Breast epithelium (tissue), 4 donors: ENCODE data around the gene NLRP6. TPM values are rescaled to one million over a fixed set of nuclear protein-coding genes. Genes with fewer than 3 reads are reported as not detected.

Source experiments
- DNase-seq, 2 donors: peaks; one replicate each; pipeline ENCODE4 v3.0.0-alpha.2; 2019; ENCODE audit warnings: low spot score in 2 of 2
- H3K27ac ChIP-seq, 2 donors: fragments of 200-600 bp; sonication (generic) in 1 of 2; one replicate each; pipeline ENCODE4 v1.5.1; 2016 to 2019; ENCODE audit warnings: mild to moderate bottlenecking in 1 of 2
- H3K27me3 ChIP-seq, 2 donors: fragments of 200-600 bp; sonication (generic) in 1 of 2; one replicate each; pipeline versions ENCODE4 v1.5.1 to v1.6.0; 2017 to 2019; ENCODE audit warnings: control low read depth in 1 of 2, mild to moderate bottlenecking in 1 of 2
- H3K36me3 ChIP-seq: fragments of 200-600 bp; one replicate; pipeline ENCODE4 v1.5.1; 2019
- H3K4me1 ChIP-seq, 2 donors: fragments of 200-600 bp; sonication (generic); one replicate each; pipeline ENCODE4 v1.5.1; 2016 to 2019; ENCODE audit warnings: control low read depth in 1 of 2
- H3K4me3 ChIP-seq, 3 donors: fragments of 200-600 bp; sonication (generic); 1 replicate in 2 of 3; 2 replicates in 1 of 3; pipeline ENCODE4 v1.5.1; 2016 to 2019; ENCODE audit warnings: mild to moderate bottlenecking in 3 of 3, moderate library complexity in 2 of 3
- H3K9me3 ChIP-seq, 2 donors: fragments of 200-600 bp; sonication (generic) in 1 of 2; one replicate each; pipeline ENCODE4 v1.5.1; 2016 to 2019; ENCODE audit warnings: control low read depth in 1 of 2
- POLR2A ChIP-seq: fragments of 450-650 bp; IDR thresholded peaks from one replicate; pipeline ENCODE4 v1.6.1; 2016; ENCODE audit warnings: antibody characterized with exemption, mild to moderate bottlenecking, moderate library complexity
- POLR2AphosphoS5 ChIP-seq, 3 donors: sonication (generic); formaldehyde crosslinking; IDR thresholded peaks; one replicate each; pipeline ENCODE4 v1.6.1; 2017; ENCODE audit warnings: antibody characterized with exemption in 3 of 3
- intact Hi-C: fragments of 100-400 bp; cut with DNase I; formaldehyde crosslinking; loops from one replicate; pipeline ENCODE4 v1.15.1; 2023; ENCODE audit warnings: low total_unique reads
- total RNA-seq, 3 donors: library from RNA; depleted of rRNA; stranded (reverse); fragments of >200 nt; gene quantifications; one replicate each; pipeline ENCODE4 v1.1.0, GENCODE V29; 2016
- TF ChIP-seq, protein P1 (sequence below), 3 donors: fragments of 450-650 bp; IDR thresholded peaks; one replicate each; pipeline ENCODE4 v1.5.1; 2016 to 2017; ENCODE audit warnings: antibody characterized with exemption in 3 of 3, mild to moderate bottlenecking in 3 of 3, moderate library complexity in 3 of 3

The NLRP6 gene
- total RNA-seq, 3 donors from 2014 or later, result 0.59 to 3.7 (median 2.0) TPM

- intact Hi-C loops, result no loop called here
- Histone ChIP-seq H3K27me3 (peaks cover 24 to 64% of the 10 kb centered on the region in 2 donors), H3K27ac (no peak overlapping the region), H3K36me3 (no peaks in the 10 kb centered on the region), H3K9me3 (peaks cover 0 to 4% of the 10 kb centered on the region in 2 donors), H3K4me1 (no peaks in the 10 kb centered on the region), H3K4me3 (peak overlapping the region; percentile 32 to 59 (median 33))
- TF ChIP-seq, protein P1, sequence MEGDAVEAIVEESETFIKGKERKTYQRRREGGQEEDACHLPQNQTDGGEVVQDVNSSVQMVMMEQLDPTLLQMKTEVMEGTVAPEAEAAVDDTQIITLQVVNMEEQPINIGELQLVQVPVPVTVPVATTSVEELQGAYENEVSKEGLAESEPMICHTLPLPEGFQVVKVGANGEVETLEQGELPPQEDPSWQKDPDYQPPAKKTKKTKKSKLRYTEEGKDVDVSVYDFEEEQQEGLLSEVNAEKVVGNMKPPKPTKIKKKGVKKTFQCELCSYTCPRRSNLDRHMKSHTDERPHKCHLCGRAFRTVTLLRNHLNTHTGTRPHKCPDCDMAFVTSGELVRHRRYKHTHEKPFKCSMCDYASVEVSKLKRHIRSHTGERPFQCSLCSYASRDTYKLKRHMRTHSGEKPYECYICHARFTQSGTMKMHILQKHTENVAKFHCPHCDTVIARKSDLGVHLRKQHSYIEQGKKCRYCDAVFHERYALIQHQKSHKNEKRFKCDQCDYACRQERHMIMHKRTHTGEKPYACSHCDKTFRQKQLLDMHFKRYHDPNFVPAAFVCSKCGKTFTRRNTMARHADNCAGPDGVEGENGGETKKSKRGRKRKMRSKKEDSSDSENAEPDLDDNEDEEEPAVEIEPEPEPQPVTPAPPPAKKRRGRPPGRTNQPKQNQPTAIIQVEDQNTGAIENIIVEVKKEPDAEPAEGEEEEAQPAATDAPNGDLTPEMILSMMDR (IDR thresholded peaks at IDR 0.05), result no peak
- TF ChIP-seq POLR2AphosphoS5 (IDR thresholded peaks at IDR 0.05) (no peak), POLR2A (no peak)
- DNase-seq, result peak in 1 of 2 donors; percentile 52
Measured at GRCh38 chr11:279966-280705, 1.9 kb downstream of the NLRP6 start.

GRCh38 chr11:280706-281485 lies 2.7 kb downstream of the NLRP6 start:
- intact Hi-C loops, result no loop called here

GRCh38 chr11:281486-282161 lies 3.4 kb downstream of the NLRP6 start:
- Histone ChIP-seq H3K27ac (no peak overlapping the region), H3K36me3 (no peaks in the 10 kb centered on the region), H3K4me1 (no peaks in the 10 kb centered on the region), H3K9me3 (no peaks in the 10 kb centered on the region), H3K27me3 (peaks cover 24 to 66% of the 10 kb centered on the region in 2 donors), H3K4me3 (peak overlapping the region in 2 of 3 donors; percentile 33 to 59)
- TF ChIP-seq, protein P1 (IDR thresholded peaks at IDR 0.05), result no peak
- TF ChIP-seq POLR2AphosphoS5 (IDR thresholded peaks at IDR 0.05), result no peak
- no peak for TF ChIP-seq POLR2A
- DNase-seq, result peak in 1 of 2 donors; percentile 28
- intact Hi-C loops, result loop anchor here (2.0 kb wide), 1 partner anchor 35 kb away; no protein-coding TSS in a partner anchor

More at GRCh38 chr11:280706-281485, 2.7 kb downstream of the NLRP6 start:
- Histone ChIP-seq H3K4me3 (peak overlapping the region; percentile 32 to 59 (median 33)), H3K36me3 (no peaks in the 10 kb centered on the region), H3K27ac (no peak overlapping the region), H3K4me1 (no peaks in the 10 kb centered on the region), H3K27me3 (peaks cover 24 to 66% of the 10 kb centered on the region in 2 donors), H3K9me3 (peaks cover 0 to 4% of the 10 kb centered on the region in 2 donors)
- DNase-seq, result peak in 1 of 2 donors; percentile 44
- TF ChIP-seq, protein P1 (IDR thresholded peaks at IDR 0.05), result no peak
- TF ChIP-seq POLR2AphosphoS5 (IDR thresholded peaks at IDR 0.05), result no peak

GRCh38 chr11:282171-282570 lies 4.0 kb downstream of the NLRP6 start:
- no peaks in the 10 kb centered on the region for H3K36me3 ChIP-seq
- H3K4me1 ChIP-seq, result no peaks in the 10 kb centered on the region
- H3K27ac ChIP-seq, result no peak overlapping the region
- H3K4me3 ChIP-seq, result no peak overlapping the region
- TF ChIP-seq, protein P1 (IDR thresholded peaks at IDR 0.05), result no peak
- TF ChIP-seq POLR2A (no peak), POLR2AphosphoS5 (IDR thresholded peaks at IDR 0.05) (no peak)
- intact Hi-C loops, result loop anchor here (2.0 kb wide), 1 partner anchor 35 kb away; no protein-coding TSS in a partner anchor
- peaks cover 24 to 66% of the 10 kb centered on the region in 2 donors for H3K27me3 ChIP-seq
- peak in 1 of 2 donors; percentile 33 for DNase-seq
- H3K9me3 ChIP-seq, result no peaks in the 10 kb centered on the region
